Lower leg skin (tissue), 3 donors: Measurements from ENCODE around the gene ORM2.

ENCODE experiments used
- CTCF ChIP-seq, 3 donors: fragments of 450-650 bp; IDR thresholded peaks; one replicate each; pipeline ENCODE4 v1.5.1; 2016; ENCODE audit warnings: antibody characterized with exemption in 3 of 3, mild to moderate bottlenecking in 3 of 3, moderate library complexity in 2 of 3
- POLR2A ChIP-seq, 2 donors: fragments of 450-650 bp; IDR thresholded peaks; one replicate each; pipeline ENCODE4 v1.6.1; 2016 to 2017; ENCODE audit warnings: antibody characterized with exemption in 2 of 2, mild to moderate bottlenecking in 1 of 2, moderate library complexity in 1 of 2

DNA sequence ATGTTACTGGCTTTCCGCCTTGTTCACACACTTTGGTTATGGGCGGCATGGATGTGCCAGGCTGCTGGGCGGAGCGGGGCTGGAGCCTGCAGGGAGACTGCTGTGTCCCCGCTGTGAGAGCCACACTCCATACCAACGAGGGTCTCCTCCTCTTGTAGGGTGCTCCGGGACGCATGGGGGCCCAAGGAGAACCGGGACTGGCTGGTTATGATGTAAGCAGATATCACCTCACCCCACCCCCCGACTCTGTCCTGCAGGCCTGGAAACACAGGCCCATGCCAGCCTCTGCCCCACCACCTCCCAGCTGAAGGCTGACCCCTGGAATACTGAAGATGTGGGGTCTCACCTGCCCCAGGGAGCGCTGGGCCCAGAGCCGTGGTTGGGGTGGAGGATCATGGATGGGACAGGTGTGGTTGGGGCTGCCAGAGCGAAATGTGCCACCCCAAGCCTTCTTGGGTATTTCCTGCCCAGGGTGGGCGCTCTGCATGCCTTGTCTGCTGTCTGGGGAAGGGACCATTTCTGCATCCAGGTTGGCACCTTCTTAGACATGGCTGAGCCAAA, 46.0 kb upstream of the ORM2 start:
- no peak for TF ChIP-seq CTCF (IDR thresholded peaks at IDR 0.05)
- no peak for TF ChIP-seq POLR2A (IDR thresholded peaks at IDR 0.05)
